ENCODE measurements around the gene UBE2E2. TPM values are rescaled to one million over a fixed set of nuclear protein-coding genes. Genes with fewer than 3 reads are reported as not detected.

UBE2E2 gene
- total and polyA plus RNA-seq, 2 experiments from 2014 or later = 140 to 246 TPM

GRCh38 chr3:23253214-23253613 lies 50.1 kb downstream of the UBE2E2 start:
- no peak for TF ChIP-seq CTCF (IDR thresholded peaks at IDR 0.05; ENCODE audit: low read depth, low read length)
- DNase-seq (ENCODE audit: low read depth in 1 of 2, low spot score in 1 of 2) = no peak
- H3K27ac ChIP-seq = no peak overlapping the region
- H3K4me3 ChIP-seq = no peak overlapping the region
- H3K4me1 ChIP-seq (ENCODE audit: low read depth) = no peaks in the 10 kb centered on the region
- no peaks in the 10 kb centered on the region for H3K36me3 ChIP-seq
- H3K9me3 ChIP-seq (ENCODE audit: low read depth) = no peaks in the 10 kb centered on the region
- H3K27me3 ChIP-seq = no peaks in the 10 kb centered on the region

GRCh38 chr3:23254282-23254681 lies 51.2 kb downstream of the UBE2E2 start:
- Histone ChIP-seq H3K4me1 (ENCODE audit: low read depth) (no peaks in the 10 kb centered on the region), H3K4me3 (no peak overlapping the region), H3K27ac (no peak overlapping the region), H3K36me3 (no peaks in the 10 kb centered on the region), H3K9me3 (ENCODE audit: low read depth) (no peaks in the 10 kb centered on the region), H3K27me3 (no peaks in the 10 kb centered on the region)
- DNase-seq (ENCODE audit: low read depth in 1 of 2, low spot score in 1 of 2) = no peak
- no peak for TF ChIP-seq CTCF (IDR thresholded peaks at IDR 0.05; ENCODE audit: low read depth, low read length)

GRCh38 chr3:23254835-23255234 lies 51.7 kb downstream of the UBE2E2 start:
- TF ChIP-seq CTCF (IDR thresholded peaks at IDR 0.05; ENCODE audit: low read depth, low read length) = no peak
- no peak for DNase-seq (ENCODE audit: low read depth in 1 of 2, low spot score in 1 of 2)
- Histone ChIP-seq H3K4me1 (ENCODE audit: low read depth) (no peaks in the 10 kb centered on the region), H3K9me3 (ENCODE audit: low read depth) (no peaks in the 10 kb centered on the region), H3K36me3 (no peaks in the 10 kb centered on the region), H3K27me3 (no peaks in the 10 kb centered on the region), H3K4me3 (no peak overlapping the region), H3K27ac (no peak overlapping the region)

GRCh38 chr3:23256741-23257435 lies 53.8 kb downstream of the UBE2E2 start:
- H3K36me3 ChIP-seq = no peaks in the 10 kb centered on the region
- no peaks in the 10 kb centered on the region for H3K27me3 ChIP-seq
- no peak overlapping the region for H3K27ac ChIP-seq
- no peak for TF ChIP-seq CTCF (IDR thresholded peaks at IDR 0.05; ENCODE audit: low read depth, low read length)
- no peaks in the 10 kb centered on the region for H3K4me1 ChIP-seq (ENCODE audit: low read depth)
- no peak overlapping the region for H3K4me3 ChIP-seq
- H3K9me3 ChIP-seq (ENCODE audit: low read depth) = no peaks in the 10 kb centered on the region
- DNase-seq (ENCODE audit: low read depth in 1 of 2, low spot score in 1 of 2) = no peak

- H3K9me3 ChIP-seq (ENCODE audit: low read depth) = no peaks in the 10 kb centered on the region
- H3K4me3 ChIP-seq = no peak overlapping the region
- no peak for TF ChIP-seq CTCF (IDR thresholded peaks at IDR 0.05; ENCODE audit: low read depth, low read length)
- H3K27ac ChIP-seq = no peak overlapping the region
- no peaks in the 10 kb centered on the region for H3K27me3 ChIP-seq
- H3K36me3 ChIP-seq = no peaks in the 10 kb centered on the region
- H3K4me1 ChIP-seq (ENCODE audit: low read depth) = no peaks in the 10 kb centered on the region
- no peak for DNase-seq (ENCODE audit: low read depth in 1 of 2, low spot score in 1 of 2)
Measured at GRCh38 chr3:23258110-23258509, 55.0 kb downstream of the UBE2E2 start.
